PC-3 (cell line): ENCODE results near the gene ISCA2.

ENCODE experiments used
- EZH2 ChIP-seq: fragments of 300-600 bp; sonication (generic); IDR thresholded peaks from one replicate; pipeline ENCODE4 v1.6.1; 2017; ENCODE audit warnings: antibody characterized with exemption, mild to moderate bottlenecking, low read length; ENCODE audit not compliant: unreplicated experiment
- TF ChIP-seq, protein P1 (sequence below): fragments of 300-600 bp; sonication (generic); conservative IDR thresholded peaks from 2 replicates; pipeline ENCODE4 v1.5.1; 2017; ENCODE audit warnings: antibody characterized with exemption, low read depth, mild to moderate bottlenecking, low read length

DNA sequence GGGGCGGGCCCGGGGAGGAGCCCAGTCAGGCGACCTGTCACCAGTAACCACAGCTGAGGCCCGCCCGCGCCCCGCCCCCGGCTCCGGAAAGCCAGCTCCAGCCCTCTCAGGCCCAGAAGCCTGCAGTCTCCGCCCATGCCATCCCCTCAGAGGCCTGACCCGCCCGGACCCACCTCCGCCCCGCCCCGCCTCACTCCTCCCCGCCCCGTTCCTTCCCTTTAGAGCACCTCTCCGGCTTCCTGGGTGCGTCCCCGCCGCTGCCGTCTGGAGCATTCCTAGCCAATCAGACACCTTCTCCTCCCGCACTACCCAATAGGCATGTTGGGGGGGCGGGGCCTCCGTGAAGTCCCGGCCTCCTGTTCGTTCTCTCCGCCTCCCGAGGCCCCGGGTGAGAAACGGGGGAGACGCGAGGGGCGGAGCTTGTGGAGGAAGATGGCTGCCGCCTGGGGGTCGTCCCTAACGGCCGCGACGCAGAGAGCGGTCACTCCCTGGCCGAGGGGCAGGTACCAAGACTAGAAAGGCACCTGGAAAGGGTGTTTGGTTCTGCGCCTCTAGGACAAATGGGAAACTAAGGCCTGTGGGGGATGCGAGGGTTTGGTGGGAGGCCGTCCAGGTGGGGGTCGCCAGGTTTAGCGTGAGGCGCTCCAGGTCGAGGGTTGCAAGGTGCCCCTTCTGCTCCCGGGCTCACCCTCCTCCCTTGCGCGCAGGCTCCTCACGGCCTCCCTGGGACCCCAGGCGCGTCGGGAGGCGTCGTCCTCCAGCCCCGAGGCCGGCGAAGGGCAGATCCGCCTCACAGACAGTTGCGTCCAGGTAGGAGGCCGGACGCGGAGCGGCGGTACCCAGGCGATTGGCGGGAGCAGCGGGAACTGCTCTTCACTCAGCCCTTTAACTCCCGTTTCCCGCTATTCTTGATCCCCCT, at the start of gene ISCA2:
- TF ChIP-seq, protein P1, sequence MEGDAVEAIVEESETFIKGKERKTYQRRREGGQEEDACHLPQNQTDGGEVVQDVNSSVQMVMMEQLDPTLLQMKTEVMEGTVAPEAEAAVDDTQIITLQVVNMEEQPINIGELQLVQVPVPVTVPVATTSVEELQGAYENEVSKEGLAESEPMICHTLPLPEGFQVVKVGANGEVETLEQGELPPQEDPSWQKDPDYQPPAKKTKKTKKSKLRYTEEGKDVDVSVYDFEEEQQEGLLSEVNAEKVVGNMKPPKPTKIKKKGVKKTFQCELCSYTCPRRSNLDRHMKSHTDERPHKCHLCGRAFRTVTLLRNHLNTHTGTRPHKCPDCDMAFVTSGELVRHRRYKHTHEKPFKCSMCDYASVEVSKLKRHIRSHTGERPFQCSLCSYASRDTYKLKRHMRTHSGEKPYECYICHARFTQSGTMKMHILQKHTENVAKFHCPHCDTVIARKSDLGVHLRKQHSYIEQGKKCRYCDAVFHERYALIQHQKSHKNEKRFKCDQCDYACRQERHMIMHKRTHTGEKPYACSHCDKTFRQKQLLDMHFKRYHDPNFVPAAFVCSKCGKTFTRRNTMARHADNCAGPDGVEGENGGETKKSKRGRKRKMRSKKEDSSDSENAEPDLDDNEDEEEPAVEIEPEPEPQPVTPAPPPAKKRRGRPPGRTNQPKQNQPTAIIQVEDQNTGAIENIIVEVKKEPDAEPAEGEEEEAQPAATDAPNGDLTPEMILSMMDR: no peak
- TF ChIP-seq EZH2: no peak
